GM19193 (cell line): Measurements from ENCODE around the gene ZNF816.
A peak's percentile ranks its signal among the peaks of the same experiment; 100 is the strongest.

Source experiments
- POLR2A ChIP-seq: IDR thresholded peaks from 4 replicates; pipeline ENCODE4 v1.6.1; 2011; ENCODE audit not compliant: insufficient read depth, insufficient read length; ENCODE audit errors: extremely low read depth

ZNF816 gene

DNA sequence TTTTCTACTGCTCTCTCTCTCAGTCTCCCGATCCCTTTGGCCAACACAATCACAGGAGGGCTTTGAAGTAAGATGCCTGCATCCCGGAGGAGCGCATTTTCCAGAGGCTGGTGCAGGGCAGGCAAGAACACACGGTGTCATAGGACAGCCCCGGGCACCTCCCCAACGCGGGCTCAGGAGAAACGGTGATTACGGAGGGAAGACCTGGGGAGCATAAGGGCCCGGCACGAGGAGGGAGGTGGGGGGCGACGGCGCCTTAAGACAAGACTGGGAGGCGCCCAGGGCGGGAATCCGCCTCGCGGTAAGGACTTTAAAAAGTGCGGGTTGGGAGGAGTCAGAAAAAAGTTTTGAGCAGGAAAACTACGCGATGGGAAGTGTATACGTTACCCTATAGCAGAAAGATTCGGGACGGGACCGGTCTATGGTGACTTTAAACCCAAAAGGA, 20.7 kb downstream of the ZNF816 start:
- no peak for TF ChIP-seq POLR2A

DNA sequence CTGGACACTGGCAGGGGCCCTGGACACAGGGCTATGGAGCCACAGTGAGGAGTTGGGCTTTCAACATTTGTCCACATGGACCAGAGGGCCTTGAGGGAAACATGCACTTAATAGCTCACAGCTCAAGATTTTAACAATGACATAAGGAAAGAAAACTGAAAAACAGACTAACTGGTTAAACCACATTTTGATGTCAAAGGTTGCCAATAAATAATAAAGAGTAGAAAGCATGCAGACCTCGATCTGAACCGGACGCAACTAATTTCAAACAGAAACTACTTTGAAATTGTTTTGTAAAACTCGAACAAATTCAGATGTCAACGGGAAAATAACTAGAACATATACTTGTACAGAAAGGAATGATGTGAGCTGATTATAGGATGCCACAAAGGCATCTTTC, 23.9 kb downstream of the ZNF816 start:
- TF ChIP-seq POLR2A = no peak

DNA sequence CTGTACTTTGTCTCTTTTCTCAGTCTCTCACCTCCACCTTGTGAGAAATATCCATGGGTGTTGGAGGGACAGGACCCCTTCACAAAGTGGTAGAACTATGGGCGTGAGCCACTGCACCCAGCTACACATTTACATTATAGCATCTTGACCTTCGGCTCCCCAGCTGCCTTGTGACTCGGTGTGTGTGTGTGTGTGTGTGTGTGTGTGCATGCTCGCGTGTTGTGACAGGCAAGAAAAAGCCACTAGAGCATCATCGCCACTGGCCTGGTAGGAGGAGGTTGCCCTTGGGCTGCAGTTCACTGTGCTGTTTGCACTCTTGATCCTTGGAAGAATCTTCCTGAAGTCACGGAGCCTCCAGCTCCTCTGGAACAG, 25.7 kb downstream of the ZNF816 start:
- no peak for TF ChIP-seq POLR2A

DNA sequence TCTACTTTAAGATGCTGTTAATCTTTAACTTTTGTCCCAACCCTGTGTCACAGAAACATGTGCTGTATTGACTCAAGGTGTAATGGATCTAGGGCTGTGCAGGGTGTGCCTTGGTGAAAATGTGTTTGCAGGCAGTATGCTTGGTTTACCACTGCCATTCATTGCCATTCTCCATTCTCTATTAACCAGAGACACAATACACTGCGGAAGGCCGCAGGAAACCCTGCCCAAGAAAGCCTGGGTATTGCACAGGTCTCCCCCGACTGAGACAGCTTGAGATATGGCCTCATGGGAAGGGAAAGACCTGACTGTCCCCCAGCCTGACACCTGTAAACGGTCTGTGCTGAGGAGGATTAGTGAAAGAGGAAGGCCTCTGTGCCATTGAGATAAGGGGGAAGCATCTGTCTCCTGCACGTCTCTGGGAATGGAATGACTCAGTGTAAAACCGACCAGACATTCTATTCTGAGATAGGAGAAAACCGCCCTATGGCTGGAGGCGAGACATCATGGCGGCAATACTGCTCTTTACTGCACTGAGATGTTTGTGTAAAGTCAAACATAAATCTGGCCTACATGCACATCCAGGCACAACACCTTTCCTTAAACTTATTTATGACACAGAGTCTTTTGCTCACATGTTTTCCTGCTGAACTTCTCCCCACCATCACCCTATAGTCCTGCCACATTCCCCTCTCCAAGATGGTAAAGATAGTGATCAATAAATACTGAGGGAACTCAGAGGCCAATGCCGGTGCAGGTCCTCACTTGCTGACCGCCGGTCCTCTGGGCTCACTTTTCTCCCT, 26.3 kb downstream of the ZNF816 start:
- no peak for TF ChIP-seq POLR2A

DNA sequence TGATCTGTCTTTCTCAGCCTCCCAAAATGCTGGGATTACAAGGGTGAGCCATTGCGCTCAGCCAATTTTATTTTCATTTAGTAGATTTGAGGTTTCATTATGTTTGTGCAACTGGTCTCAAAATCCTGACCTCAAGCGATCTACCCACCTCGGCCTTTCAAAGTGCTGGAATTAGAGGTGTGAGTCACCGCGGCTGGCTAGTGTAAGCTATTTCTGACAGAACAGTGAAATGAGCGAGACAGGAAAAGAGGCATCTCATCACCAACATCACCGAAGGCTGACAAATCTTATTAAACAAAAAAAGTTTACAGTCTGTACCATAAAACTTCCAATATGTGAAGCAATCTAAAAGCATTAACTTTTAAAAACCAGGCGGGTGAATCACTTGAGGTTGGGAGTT, 27.2 kb downstream of the ZNF816 start:
- no peak for TF ChIP-seq POLR2A

DNA sequence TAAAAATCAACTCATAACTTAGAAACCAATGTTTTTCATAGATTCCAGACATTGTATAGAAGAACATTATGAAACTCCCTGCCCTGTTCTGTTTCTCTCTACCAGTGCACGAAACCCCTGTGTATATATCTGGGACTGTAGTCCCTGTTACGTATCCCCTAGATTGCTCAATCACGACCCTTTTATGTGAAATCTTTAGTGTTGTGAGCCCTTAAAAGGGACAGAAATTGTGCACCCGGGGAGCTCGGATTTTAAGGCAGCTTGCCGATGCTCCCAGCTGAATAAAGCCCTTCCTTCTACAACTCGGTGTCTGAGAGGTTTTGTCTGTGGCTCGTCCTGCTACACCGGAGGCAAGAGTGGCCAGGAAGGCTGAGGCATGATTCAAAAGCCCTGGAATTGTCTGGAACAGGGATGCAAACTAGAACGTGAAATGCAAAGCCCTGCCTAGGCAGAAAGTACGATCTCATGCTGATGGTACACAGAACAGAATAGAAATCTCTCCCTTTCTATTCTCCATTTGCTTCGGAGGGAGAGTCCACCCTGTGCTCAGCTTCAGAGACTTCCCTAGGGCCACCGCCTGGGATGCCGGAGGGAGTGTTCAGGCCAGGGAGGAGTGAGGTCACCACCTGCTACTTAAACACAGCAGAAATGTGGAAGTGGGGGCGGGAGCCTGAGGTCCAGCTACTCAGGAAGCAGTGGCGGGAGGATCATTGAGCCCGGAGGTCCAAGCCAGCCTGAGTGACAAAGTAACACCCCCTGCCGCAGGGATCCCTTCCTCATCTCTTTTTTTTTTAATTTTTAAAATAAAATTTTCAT, 38.7 kb downstream of the ZNF816 start:
- TF ChIP-seq POLR2A = no peak

DNA sequence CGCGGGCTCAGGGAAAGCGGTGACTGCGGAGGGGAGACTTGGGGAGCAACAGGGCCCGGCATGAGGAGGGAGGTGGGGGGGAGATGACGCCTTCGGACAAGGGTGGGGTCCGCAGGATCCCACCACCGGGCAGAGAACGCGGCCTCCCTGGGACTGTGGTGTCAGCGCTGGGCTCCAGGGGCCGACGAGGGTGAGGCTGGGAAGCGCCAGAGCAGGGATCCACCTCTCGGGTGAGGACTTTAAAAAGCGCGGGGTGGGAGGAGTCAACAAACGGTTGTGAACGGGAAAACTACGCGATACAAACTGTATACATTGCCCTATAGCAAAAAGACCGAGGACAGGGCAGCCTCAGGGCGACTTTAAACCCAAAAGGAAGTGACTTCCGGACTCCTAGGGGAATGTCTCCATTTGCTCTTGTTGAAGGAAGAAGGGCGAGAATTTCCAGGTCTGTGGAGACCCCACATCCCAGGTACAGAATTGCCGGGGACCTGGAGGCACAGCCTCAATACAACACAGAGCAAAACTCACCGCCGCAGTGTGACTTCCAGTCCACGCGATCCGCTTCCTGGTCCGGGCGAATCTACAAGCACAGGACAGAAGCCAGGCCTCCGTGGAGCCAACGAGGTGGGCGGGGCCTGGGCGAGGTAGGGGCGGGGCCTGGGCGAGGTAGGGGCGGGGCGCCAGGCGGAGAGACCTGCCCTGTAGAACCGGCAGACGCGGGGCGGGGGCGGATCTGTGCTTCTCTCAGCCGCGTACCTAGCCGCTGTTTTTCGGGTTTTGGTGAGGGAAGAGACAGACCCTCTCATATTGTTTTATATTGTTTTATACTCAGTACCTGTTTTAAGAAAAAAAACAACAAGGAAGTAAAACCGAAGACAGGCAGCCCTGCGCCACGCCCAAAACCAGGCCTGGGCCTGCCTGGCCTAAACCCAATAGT, 39.6 kb downstream of the ZNF816 start, which contains the start of gene ZNF888:
Gene ZNF888, minus strand, starts transcription at position 588 of the 937 bp plus-strand sequence. CDS start 5,555 bp downstream, outside the sequence.
- TF ChIP-seq POLR2A = peak; percentile 80

DNA sequence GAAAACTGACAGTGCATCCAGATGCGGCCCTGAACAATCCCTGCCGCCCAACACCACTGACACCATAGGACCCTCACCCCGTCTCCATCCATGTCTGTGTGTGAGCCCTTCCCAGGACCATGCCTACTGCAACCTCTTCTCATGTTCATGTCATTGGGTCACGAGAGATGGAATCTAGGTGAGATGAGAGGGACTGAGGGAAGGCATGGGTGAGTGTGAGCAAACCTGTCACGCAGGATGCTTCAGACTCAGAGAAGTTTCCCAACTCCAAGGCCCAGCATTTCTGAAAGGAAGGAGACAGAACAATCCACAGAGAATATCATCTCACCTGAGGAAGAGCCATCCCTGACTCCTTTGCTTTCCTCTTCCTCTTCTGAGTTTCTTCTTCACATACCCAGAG, 45.1 kb downstream of the ZNF816 start:
- no peak for TF ChIP-seq POLR2A

DNA sequence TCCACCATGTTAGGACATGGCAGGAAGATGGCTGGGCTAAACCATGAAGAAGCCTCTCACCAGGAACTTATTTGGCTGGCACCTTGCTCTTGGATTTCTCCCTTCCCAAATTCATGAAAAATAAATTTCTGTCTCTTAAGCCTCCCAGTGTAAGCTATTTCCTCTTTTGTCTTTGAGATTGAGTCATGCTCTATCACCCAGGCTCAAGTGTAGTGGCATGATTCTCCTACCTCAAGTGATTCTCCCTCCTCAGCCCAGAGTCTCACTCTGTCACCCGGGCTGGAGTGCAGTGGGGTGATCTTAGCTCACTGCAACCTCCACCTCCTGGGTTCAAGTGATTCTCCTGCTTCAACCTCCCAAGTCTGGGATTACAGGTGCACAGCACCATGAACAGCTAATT, 52.0 kb downstream of the ZNF816 start:
- TF ChIP-seq POLR2A = no peak

DNA sequence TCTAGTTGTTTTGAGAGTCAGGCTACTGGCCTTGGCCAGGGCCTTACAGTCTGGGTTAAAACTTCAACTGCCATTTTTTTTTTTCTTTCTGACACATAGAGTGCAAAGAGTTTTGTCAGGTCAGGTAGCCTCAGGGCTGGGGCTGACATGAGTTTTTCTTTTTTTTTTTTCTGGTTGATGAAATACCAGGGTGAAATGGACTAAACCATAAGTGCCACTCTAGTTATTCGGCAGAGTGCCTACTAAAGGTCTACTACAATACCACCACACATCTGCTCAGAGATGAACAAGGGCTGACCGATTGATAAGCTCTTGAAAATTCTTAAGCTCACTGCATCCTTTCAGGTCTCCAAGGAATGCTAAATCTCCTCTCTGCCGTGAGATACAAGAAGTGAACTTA, 60.8 kb downstream of the ZNF816 start:
- no peak for TF ChIP-seq POLR2A
